ENCODE measurements around the gene DOK5. TPM values are rescaled to one million over a fixed set of nuclear protein-coding genes. Genes with fewer than 3 reads are reported as not detected.

Gene DOK5
- total and polyA plus RNA-seq, 9 of the 15 experiments (the other 6 are each of a cell fraction or from before 2014, with no cell fraction given) = not detected

DNA sequence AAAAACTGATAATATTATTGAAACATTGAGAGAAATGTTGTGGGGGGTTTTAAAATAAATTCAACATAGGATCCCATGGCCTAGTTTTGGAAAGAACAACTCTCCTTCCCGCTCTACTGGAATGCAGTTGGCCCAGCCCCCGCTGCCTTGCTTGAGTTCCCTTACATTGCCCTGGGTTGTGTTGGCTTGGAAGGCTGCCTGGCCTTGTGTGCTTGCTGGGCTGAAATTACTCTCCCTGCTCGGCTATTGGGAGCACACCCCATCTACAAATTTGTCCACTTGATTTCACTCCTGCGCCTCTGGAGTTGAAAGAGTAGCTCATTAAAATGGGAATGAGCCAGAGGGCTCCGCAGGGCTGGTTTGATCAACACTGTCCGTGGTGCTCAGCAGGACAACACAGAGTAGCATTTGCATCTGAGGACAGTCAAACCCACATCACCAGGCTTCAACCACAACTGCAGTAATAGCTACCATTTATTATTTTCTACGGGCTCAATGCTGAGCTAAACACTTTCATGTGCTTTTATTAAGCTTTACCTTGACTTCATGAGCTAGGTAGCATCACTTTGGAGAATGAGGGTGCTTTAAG lies 35.2 kb downstream of the DOK5 start:
- TF ChIP-seq ZFP30 (CRISPR knock-in tag; IDR thresholded peaks at IDR 0.05; ENCODE audit: borderline replicate concordance) (no peak), ZNF133 (CRISPR knock-in tag; IDR thresholded peaks at IDR 0.05) (no peak), CBX3 (IDR thresholded peaks at IDR 0.05; ENCODE audit: borderline replicate concordance in 1 of 2, low read length in 2 of 2) (no peak)
- TF ChIP-seq, protein P1, sequence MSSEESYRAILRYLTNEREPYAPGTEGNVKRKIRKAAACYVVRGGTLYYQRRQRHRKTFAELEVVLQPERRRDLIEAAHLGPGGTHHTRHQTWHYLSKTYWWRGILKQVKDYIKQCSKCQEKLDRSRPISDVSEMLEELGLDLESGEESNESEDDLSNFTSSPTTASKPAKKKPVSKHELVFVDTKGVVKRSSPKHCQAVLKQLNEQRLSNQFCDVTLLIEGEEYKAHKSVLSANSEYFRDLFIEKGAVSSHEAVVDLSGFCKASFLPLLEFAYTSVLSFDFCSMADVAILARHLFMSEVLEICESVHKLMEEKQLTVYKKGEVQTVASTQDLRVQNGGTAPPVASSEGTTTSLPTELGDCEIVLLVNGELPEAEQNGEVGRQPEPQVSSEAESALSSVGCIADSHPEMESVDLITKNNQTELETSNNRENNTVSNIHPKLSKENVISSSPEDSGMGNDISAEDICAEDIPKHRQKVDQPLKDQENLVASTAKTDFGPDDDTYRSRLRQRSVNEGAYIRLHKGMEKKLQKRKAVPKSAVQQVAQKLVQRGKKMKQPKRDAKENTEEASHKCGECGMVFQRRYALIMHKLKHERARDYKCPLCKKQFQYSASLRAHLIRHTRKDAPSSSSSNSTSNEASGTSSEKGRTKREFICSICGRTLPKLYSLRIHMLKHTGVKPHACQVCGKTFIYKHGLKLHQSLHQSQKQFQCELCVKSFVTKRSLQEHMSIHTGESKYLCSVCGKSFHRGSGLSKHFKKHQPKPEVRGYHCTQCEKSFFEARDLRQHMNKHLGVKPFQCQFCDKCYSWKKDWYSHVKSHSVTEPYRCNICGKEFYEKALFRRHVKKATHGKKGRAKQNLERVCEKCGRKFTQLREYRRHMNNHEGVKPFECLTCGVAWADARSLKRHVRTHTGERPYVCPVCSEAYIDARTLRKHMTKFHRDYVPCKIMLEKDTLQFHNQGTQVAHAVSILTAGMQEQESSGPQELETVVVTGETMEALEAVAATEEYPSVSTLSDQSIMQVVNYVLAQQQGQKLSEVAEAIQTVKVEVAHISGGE (CRISPR knock-in tag; IDR thresholded peaks at IDR 0.05) = peak in 1 of 3 experiments; percentile 27; a peak in 1 of 6 replicates

More for the DNA sequence above, 35.2 kb downstream of the DOK5 start:
- FAIRE-seq (no peak), ATAC-seq (no peak), DNase-seq (ENCODE audit: extremely low read depth in 1 of 4, low spot score in 3 of 4) (no peak)
- CTCF ChIA-PET (ENCODE audit: low intra/inter-chr PET ratio) = no interaction called here
- in situ Hi-C loops (cut with MboI) = no loop called here
- H3K4me2 ChIP-seq (ENCODE audit: insufficient read depth, low read length) = no peak overlapping the region
- no peaks in the 10 kb centered on the region for H3K79me2 ChIP-seq (ENCODE audit: control insufficient read depth, insufficient read depth, low read length)
- intact Hi-C loops (cut with micrococcal nuclease) = no loop called here
- no peaks in the 10 kb centered on the region for H3K9me1 ChIP-seq (ENCODE audit: control insufficient read depth, insufficient read depth, low read length)
- no TSS peak for BruUV-seq (replicated peaks)
- no peak overlapping the region for H2AFZ ChIP-seq (ENCODE audit: low read depth, low read length)
- H4K20me1 ChIP-seq (replicated peaks; ENCODE audit: control insufficient read depth, insufficient read depth, low read length) = no peaks in the 10 kb centered on the region
- H3K9me3 ChIP-seq (replicated peaks; ENCODE audit: control insufficient read depth, insufficient read depth, low read depth, low read length) = no peaks in the 10 kb centered on the region
- no peaks in the 10 kb centered on the region for H3K27me3 ChIP-seq (ENCODE audit: control insufficient read depth in 2 of 2, insufficient read depth in 2 of 2, low read length in 2 of 2)
- POLR2A ChIA-PET = no interaction called here
- H3K27ac ChIP-seq (ENCODE audit: extremely low read depth, low read depth, low read length) = no peak overlapping the region
- H3K4me3 ChIP-seq = no peak overlapping the region
- H3K4me1 ChIP-seq (replicated peaks in 1 of 2; ENCODE audit: control insufficient read depth in 2 of 2, insufficient read depth in 2 of 2, low read length in 2 of 2) = no peaks in the 10 kb centered on the region
- WGBS (ENCODE audit: insufficient coverage, low coverage, missing lambda C conversion rate) = 3% methylated on average over 6 of the region's 7 CpGs
- H3K9ac ChIP-seq (ENCODE audit: insufficient read depth in 1 of 2, low read depth in 2 of 2, low read length in 2 of 2) = no peak overlapping the region
- no peaks in the 10 kb centered on the region for H3K36me3 ChIP-seq (ENCODE audit: control insufficient read depth, insufficient read depth, low read length)

Measured in K562 (cell line).